ENCODE data around the gene KIF26B.

GRCh38 chr1:245148861-245149260 lies 5.9 kb upstream of the KIF26B start:
- no peak for TF ChIP-seq CTCF (IDR thresholded peaks at IDR 0.05; ENCODE audit: low read depth, low read length)
- TF ChIP-seq EZH2phosphoT487 (IDR thresholded peaks at IDR 0.05; ENCODE audit: low read depth) = no peak

Measured in OCI-LY3 (cell line).